Stimulated activated CD4-positive, alpha-beta T cell treated with anti-CD3 and anti-CD28 coated beads, TNF-alpha, amount 100 ng/mL, for 4 hours (primary cell): Measurements from ENCODE around the gene MZT1.
A peak's percentile ranks its signal among the peaks of the same experiment; 100 is the strongest.
"Not testable (repeated sequence)": the region's sequence is repeated elsewhere in the genome, so short reads cannot be mapped to it uniquely, and the experiment has no call there.

Source experiments
- DNase-seq, 3 experiments: peaks; one replicate each; pipeline ENCODE4 v3.0.0-alpha.2; 2020; ENCODE audit warnings: low read depth in 3 of 3

MZT1 gene, protein sequence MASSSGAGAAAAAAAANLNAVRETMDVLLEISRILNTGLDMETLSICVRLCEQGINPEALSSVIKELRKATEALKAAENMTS

DNA sequence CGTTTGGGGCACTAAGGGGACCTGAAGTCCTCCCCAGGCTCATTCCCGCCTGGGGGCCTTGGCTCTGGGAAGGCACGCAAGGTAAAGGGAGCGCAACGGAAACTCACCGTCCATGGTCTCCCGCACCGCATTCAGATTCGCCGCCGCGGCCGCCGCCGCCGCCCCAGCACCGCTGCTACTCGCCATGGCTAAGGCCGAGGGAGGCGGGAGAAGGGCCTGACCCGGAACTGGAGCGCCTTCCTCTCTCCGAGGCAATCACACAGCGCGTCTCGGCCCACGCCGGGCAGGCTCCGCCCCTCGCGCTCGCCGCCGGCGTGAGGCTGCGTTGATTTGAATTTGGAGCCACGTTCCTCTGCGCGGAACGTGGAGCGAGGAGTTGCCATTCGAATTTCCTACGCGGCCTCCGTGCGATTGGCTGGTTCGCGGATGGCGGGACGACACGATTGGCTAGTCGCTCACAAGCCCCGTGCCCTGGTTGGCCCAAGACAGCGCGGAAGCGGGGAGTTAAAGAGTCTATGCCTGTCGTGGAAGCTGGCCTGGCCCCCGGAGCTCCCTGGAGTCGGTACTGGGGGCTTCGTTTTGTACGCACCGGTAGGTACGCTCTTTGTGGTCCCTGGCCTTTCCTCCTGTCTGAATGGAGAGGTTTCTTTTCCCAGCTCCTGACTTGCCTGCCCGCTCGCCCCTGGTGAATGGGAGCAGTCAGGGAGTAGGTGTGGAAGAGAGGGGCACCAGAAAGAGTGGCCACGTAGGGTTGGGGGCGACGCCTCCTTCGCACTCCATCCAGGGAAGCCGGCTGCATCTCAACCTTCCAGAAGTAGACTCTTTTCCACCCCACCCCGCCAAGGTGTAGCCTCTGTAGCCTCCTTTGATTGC is at the start of gene MZT1, which contains the start of gene BORA:
Gene MZT1 (minus strand): TSS at position 213 of the 873 bp plus-strand sequence. CDS start 27 bp downstream, at position 186.
Gene BORA (plus strand): TSS at position 507 of the 873 bp plus-strand sequence. CDS start 1,018 bp downstream, outside the sequence.
- peak; percentile 84 to 91 (median 90) for DNase-seq

DNA sequence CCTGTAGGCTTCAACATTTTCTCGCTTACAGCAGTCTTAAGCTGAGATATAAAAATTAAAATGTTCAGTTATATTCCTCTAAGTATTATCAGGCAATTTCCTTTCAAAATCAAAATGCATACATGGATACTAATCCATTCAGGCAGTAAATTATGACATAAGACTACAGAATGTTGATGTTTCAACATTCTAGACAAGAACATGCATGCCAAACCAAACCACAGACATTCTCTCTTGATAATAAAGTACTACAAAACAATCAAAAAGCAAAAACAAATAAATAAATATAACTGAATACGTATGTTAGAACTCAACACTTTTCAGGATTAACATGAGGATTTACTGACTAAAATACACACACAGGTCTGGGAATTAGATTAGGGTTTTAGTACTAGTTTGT is 46.6 kb upstream of the MZT1 start:
- no peak for DNase-seq

DNA sequence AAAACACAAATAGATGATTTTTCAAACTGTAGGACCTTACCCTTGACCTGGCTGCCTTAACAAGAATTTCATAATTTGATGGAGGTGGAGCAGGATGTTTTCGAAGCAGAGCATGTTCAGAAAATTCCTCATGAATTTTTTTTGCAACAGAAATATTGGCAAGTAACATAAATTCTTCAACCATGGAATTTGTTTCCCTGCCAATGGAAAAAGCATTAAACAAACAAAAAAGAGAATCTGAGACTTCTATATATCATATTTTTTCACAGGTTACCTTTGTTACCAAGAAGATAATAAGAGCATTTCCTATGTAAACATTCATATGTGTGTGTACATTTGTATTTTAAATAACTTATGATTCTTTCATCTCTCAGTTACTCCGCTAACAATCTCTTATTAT is 36.0 kb upstream of the MZT1 start:
- no peak for DNase-seq

DNA sequence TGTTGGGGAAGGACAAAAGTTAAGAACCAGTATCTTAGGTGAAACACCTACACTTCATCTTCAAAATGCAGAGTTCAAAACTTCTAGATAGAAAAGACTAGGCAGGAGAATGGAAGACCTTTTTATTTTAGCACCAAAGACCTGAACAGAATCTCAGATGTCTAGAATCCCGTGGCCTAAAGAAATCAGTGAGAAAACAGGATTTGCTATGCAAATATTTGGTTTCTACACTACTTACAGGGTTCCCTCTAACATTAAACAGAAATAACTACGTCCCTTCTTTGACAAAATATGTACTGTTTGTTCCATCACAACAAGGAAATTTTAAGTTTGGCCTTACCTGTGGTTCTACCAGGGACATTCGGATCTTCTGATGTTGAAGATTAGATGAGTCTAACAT is 32.8 kb upstream of the MZT1 start:
- DNase-seq: no peak

DNA sequence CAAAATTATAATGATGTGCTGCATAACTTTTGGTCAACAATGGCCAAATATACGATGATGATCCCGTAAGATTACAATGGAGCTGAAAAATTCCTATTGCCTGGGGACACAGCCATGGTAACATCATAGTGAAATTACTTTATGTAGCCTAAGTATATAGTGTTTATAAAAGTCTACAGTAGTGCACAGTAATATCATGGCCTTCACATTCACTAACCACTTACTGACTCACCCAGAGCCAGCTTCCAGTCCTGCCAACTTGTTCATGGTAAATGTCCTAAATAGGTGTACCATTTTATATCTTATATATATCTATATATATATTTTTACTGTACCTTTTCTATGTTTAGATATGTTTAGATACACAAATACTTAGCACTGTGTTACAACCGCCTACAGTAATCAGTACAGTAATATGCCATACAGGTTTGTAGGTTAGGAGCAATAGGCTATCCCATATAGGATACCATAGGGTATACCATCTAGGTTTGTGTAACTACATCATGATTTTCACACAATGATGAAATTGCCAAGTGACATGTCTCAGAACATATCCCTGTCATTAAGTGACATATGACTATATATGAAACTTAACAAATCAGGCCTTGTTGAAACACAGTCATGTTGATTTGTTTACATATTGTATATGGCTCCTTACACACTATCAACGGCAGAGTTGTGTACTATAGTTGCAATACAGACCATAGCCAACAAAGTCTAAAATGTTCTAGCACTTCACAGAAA is 30.5 kb upstream of the MZT1 start:
- no peak for DNase-seq

DNA sequence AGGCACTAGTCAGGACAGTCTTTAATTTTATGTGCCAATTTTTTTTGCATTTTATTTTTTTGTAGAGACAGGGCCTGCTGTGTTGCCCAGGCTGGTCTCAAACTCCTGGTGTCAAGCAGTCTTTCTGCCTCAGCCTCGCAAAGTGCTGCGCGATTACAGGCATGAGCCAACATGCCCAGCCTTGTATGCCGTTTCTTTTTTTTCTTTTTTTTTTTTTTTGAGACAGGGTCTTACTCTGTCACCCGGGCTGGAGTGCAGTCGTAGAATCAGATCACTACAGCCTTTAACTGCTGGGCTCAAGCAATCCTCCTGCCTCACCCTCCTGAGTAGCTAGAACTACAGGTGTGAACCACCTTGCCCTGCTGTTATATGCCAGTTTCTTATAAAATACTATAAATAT is 26.7 kb upstream of the MZT1 start:
- DNase-seq: no peak

DNA sequence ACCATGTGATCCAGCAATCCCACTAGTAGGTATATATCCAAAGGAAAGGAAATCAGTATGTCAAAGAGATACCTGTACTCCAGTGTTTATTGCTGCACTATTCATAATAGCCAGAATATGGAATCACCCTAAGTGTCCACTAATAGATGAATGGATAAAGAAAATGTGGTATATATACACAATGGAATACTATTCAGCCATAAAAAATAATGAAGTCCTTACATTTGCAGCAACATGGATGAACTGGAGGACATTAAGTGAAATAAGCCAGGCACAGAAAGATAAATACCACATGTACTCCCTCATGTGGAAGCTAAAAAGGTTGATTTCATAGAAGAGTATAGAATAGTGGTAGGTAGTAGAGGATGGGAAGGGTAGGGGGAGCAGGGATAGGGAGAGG is 23.8 kb upstream of the MZT1 start:
- no peak for DNase-seq

DNA sequence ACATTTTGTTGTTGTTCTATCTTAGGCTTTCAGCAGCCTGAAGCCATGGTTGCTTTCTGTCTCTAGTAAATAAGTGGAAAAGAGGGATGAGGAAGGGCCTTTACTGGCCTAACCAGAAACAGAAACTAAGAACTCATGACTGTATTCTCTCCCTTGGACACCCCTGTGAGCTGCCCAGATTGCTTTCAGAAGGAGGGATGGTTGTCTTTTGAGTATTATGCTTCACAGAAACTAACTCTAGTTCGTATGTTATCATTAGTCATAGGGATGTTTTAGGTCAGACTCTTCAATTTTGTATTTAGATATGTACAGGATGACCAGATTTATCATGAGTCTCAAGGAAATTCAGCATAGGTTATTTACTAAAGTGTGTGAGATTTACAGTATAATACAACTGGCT is 17.8 kb upstream of the MZT1 start:
- DNase-seq: no peak

DNA sequence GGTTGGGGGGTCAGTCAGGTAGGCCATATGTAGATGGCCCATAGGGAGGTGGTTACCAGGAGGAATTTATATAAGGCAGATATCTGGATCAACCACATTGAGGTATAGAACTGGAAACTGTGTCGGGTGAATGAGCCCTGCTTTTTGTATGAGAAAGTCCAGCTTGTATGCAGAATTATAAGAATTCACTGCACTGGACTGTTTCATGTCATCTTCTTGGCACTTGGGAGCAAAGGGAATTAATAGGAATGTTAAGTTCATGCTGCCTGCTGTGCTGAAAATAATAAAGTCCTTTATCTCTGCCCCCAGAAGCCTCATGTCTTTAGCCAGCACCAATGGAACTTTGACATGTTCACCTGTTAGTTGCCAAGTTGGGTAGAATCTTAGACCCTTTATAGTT is 12.6 kb upstream of the MZT1 start:
- no peak for DNase-seq

DNA sequence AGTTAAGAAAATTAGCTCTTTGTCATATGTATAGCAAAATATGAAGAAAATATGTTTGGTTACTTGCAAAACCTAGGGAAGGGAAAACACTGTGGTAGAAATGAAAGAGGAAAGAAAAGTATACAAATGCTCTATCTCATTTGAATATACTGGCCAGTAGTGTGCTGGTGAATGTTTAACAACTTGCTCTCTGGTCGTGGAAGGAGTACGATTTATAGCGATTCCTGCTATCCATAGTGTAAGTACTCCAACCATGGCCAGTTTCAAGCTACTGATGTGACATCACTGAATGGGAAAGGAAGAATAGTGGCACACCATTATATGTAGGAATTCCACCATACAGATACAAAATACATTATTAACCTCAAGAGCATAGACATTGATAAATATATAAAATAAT is 9.6 kb upstream of the MZT1 start:
- no peak for DNase-seq

DNA sequence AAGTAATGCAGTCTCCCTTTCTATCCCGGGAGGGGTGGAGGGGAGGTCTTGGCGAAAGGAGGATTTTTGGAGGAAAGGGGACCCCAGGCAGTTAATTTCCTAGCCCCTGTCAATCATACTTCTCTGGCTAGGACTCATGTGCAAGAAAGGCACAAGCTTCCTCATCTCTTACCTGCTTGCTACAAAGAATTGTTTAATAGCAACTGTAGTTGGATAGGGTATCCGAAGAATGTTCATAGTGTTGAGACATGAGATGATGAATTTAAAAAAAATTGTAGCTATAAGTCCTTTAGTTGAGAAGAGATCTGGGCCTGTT is 819 bp upstream of the MZT1 start:
- DNase-seq: no peak

DNA sequence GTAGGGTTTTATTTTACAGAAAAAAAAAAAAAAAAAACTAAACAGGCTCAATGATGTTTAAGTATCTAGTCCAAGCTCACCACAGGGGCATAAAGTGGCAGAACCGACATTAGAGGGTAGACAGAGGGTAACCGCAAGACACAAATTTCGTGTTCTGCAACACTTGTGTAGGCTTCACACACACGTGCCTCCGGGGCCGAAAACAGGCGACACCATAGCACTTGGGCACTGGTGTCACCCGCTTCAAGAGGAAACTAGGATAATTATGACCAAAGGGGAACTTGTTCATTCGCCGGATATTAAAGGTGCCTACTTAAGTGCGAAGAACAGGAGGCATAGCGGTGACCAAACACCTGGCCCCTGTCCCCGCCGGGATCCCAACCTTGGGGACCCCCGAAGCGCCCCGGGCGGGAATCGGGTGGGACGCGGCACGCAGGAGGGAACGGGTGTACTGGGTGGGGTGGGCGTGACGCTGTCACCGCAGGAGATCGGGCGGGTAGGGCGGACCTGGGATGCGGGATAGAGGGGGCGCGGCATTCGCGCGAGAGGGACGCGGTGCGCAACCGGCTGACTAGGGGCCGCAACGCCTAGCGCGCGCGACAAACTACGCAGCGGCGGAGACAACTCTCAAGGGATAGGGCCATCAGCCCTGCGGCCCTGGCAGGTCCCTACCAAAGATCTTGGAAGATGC is 558 bp downstream of the MZT1 start:
- DNase-seq: peak; percentile 8 to 24 (median 11)

DNA sequence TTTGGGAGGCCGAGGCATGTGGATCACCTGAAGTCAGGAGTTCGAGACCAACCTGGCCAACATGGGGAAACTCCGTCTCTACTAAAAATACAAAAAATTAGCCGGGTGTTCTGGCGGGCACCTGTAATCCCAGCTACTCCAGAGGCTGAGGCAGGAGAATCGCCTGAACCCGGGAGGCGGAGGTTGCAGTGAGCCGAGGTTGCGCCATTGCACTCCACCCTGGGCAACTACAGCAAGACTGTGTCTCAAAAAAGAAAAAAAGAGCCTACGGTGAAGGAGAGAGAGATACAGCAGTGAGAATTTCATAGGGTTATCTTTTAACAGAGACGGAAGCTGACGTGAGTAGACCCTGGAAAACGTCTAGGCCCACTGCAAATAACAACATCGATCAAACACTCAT is 1.2 kb downstream of the MZT1 start:
- DNase-seq: not testable (repeated sequence)

DNA sequence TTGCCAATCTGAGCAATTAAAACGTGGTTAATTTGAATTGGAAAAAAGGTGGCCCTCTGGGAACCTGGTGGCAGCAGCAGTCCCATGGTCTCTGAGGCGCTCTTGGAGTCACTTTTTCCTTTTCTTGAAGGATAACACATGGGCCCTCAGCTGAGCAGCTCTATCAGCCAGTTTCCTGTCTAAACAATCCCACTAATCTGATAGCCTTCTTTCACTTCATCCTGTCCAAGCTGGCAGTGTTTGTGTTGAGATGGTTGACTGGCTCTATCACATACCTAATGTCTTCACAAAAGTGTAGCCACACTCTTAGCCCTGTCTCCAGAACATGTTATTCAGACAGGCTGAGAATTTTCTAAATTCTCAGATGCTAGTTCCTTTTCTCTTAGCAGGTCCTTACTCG is 10.7 kb downstream of the MZT1 start:
- no peak for DNase-seq

DNA sequence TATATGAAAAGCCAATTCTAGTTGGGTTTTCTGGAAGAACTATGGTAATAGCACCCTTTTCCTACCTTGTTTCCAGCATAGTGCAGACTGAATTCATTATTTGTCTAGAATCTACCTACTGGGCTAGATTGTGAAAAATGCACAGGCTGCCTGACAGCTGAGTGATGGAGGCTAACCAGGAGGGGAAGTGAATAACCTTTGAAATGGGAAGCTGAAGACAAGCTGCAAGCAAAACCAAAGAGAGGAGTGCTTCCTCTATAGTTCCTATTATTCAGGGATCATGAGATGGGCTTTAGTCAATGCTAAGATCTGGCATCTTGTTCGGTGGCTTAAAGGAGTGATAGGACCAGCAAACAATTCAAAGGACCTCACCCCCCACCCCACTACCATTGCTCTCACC is 26.9 kb downstream of the MZT1 start:
- no peak for DNase-seq

DNA sequence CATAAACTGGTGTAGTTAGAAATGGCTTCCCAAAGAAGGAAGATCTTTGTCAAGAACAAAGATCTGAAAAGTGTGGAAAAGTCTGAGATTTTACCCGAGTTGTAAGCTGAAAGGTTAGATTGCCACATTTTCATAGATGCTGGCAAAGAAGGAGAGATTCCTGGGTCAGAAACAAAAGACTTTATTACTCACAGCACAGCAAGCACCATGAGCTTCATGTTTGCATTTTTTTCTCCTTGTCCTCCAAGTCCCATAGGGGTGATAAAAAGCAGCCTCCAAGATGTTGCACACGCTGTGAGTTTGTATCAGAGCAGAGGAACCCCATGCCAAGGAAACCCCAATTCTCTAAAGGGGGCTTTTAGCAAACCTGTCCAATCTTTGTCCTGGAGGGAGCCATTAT is 29.3 kb downstream of the MZT1 start:
- no peak for DNase-seq

DNA sequence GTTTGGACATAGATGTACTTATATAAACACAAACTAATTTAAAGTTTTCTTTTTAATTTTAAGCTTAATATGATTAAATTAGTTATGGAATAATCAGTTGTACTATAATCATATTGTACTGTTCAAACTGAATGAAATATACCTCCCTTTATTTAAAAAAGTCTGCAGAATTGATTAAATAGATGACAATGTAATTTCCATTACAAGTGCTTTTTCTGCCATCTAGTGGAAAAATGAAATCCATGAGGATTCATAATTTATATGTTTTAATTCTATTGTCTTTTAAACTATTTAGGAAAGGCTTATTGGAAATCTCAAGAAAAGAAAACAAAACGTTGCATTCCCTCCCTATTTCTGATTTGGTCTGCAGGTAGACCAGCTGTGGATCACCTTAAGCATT is 30.9 kb downstream of the MZT1 start:
- DNase-seq: no peak

DNA sequence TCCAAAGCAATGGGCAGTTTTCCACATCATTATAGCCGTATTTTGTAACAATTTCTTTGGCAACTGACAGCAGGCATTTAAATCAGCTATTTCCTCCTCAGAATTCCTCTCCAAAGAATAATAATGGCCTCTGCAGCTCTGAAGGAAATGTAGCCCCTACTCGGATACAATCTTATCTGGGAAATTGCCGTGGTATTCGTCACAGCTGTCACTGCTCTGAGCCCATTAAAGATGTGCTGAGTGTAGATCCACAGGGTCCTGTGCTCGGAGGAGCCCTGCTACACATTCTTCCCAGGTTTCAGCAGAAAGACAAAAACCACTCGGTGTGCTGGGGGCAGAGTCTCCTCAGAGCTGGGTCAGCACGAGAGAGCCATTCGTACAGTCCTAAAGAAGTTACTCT is 33.1 kb downstream of the MZT1 start:
- DNase-seq: no peak

DNA sequence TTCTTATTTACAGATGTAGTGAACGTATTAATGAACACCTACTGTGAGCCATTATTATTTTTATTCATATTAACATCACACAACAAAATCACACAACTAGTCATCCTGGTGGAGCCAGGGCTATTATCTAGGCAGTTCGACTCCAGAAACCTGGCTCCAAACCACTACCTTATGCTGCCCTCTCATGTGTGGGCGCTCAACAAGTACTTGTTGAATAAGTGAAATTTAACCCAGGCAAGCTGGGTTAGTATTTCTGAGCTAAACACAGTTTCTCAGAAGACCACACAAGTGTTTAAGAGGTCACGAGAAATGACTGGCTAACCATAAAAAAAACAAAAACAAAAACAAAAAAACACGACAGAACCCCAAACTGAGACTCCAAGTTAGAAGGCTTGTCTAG is 33.6 kb downstream of the MZT1 start:
- no peak for DNase-seq

DNA sequence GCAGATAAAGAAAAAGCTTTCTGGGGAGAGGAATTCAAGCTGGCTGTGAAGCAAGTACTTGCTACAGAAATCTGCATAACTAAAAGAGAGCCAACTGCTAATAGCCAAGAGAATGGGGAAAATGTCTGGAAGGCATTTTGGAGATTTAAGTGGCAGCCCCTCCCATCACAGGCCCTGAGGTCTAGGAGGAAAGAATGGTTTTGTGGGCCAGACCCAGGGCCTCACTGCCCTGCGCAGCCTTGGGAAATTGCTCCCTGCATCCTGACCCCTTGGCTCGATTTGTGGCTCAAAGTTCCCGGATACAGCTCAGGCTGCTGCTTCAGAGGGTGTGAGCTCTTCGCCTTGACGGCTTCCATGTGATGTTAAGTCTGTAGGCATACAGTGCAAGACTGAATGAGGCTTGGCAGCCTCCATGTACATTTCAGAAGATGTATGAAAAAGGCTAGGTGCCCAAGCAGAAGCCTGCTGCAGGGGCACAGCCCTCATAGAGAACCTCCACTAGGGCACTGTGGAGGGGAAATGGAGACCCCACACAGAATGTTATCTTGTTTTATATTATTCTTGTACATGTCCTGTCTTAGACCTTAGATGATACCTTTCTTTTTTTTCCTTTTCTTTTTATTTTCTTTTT is 34.4 kb downstream of the MZT1 start:
- DNase-seq: no peak

DNA sequence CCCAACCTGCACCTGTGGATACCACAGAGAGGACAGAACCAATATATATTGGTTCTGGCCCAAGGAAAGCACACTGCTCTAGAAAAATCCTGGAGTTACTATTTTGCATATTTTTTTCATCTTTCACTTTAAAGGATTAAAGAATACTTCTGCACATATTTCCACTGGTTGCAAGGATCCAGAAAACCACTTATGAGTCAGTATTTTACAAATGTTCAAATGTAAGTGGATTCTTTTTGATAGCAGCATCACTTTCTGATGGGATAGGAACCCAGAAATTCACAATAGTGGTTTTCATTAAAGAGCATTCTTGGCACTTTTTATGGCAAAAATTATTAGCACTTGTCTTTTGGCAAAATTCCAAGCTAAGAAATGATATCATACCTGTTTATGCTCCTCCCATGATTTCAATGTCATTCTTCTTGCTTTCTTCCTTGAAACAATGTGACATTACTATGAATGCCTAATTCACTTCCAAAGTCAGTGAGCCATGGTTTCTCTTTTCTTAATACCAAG is 38.2 kb downstream of the MZT1 start:
- DNase-seq: no peak

DNA sequence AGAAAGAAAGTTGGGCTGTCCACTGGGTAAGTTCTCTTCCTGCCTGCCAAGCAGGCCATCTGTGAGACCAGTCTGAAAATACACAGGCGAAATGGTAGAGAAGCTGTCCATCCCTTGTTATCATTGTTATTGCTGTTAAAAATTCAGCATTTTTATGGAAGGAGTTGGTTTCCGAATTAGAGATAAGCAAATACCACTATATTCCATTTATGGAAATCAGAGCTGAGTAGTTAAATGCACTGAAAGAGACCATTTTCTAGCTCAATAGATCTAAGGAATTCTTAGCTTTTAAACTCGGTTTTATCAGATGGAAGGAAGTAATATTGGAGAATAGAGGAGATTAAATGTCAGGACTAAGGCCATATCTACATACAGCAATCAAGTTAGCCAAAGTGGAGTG is 40.7 kb downstream of the MZT1 start:
- DNase-seq: no peak
